ENCODE data around the gene CALN1. TPM values are rescaled to one million over a fixed set of nuclear protein-coding genes. Genes with fewer than 3 reads are reported as not detected.
"Not testable (repeated sequence)": the region's sequence is repeated elsewhere in the genome, so short reads cannot be mapped to it uniquely, and the experiment has no call there.

The CALN1 gene
- total RNA-seq: 1 to 10 TPM; 1.1 to 1.2 TPM

- H3K36me3 ChIP-seq; H3K27me3 ChIP-seq (replicated peaks; ENCODE audit: insufficient read depth); intact Hi-C loops (cut with DNase I); H3K9me3 ChIP-seq; H3K27ac ChIP-seq; DNase-seq (ENCODE audit: low spot score); H3K4me3 ChIP-seq; H3K4me1 ChIP-seq (replicated peaks): not testable (repeated sequence)
- 97% methylated on average over 21 of the region's 21 CpGs for WGBS
Measured at GRCh38 chr7:72412121-72412618, at the start of gene CALN1. CALN1 (minus strand) TSS chr7:72412338.

GRCh38 chr7:72453471-72453870 lies 41.3 kb upstream of the CALN1 start:
- no peak overlapping the region for H3K4me3 ChIP-seq

GRCh38 chr7:72447465-72448204 lies 35.5 kb upstream of the CALN1 start:
- 75% methylated on average over 17 of the region's 17 CpGs for WGBS
- no peak for DNase-seq (ENCODE audit: low spot score)
- Histone ChIP-seq H3K27ac (no peak overlapping the region), H3K36me3 (no peaks in the 10 kb centered on the region), H3K4me1 (replicated peaks) (peaks cover 2% of the 10 kb centered on the region), H3K27me3 (replicated peaks; ENCODE audit: insufficient read depth) (peaks cover 2% of the 10 kb centered on the region), H3K4me3 (no peak overlapping the region), H3K9me3 (no peaks in the 10 kb centered on the region)
- intact Hi-C loops (cut with DNase I): no loop called here
- TF ChIP-seq POLR2AphosphoS5 (IDR thresholded peaks at IDR 0.05): no peak
- no peak for TF ChIP-seq POLR2A (IDR thresholded peaks at IDR 0.05)
- no peak for TF ChIP-seq CTCF (IDR thresholded peaks at IDR 0.05)

More at GRCh38 chr7:72453471-72453870, 41.3 kb upstream of the CALN1 start:
- intact Hi-C loops (cut with DNase I): no loop called here
- no peak for DNase-seq (ENCODE audit: low spot score)
- Histone ChIP-seq H3K4me1 (replicated peaks) (no peaks in the 10 kb centered on the region), H3K27ac (no peak overlapping the region), H3K9me3 (no peaks in the 10 kb centered on the region), H3K36me3 (no peaks in the 10 kb centered on the region), H3K27me3 (replicated peaks; ENCODE audit: insufficient read depth) (peaks cover 2% of the 10 kb centered on the region)
- 91% methylated on average over 1 of the region's 1 CpG for WGBS
- no peak for TF ChIP-seq CTCF (IDR thresholded peaks at IDR 0.05)
- TF ChIP-seq POLR2AphosphoS5 (IDR thresholded peaks at IDR 0.05): no peak
- no peak for TF ChIP-seq POLR2A (IDR thresholded peaks at IDR 0.05)

DNA sequence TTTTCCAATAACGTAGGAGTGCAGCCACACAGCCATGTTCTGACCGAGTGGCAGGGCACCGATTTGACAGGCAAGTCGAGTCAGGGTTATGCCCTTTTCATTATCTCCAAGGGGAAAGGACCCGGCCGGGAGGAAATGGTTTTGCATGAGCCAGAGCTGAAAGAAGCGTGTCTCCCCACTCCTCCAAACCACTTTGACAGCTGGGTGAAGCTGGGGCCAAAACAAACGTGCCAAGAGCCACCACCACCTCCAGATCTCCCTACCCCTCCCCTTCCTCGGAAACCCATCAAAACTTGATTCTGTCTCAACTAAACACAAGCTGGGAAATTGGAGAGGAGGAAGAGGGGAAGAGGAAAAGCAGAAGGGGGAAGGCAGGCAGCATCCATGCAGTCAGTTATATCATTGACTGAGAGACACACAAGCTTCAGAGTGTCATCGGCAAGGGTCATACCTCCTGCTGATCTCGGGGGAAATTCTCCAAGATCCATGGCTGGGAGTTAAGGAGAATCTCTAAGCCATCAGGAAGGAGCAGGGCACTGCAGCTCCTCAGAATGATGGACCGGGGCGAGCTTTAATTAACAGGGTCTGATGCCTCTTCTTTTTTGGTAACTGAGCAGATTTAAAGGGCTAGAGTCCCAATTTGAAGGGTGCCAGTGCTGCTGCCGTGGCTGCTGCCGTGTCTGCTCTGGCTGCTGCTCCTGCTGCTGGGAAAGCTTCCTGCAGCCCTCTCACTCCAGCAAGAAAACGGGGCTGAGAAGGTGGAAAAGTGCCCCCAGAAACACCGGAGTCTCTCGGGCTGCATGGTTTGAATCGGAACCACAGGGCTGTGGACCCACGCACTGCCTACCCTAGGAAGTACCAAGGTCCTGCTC lies 34.7 kb upstream of the CALN1 start:
- Histone ChIP-seq H3K4me1 (replicated peaks) (peaks cover 2% of the 10 kb centered on the region), H3K27ac (no peak overlapping the region), H3K4me3 (no peak overlapping the region), H3K27me3 (replicated peaks; ENCODE audit: insufficient read depth) (peaks cover 2% of the 10 kb centered on the region), H3K9me3 (no peaks in the 10 kb centered on the region), H3K36me3 (no peaks in the 10 kb centered on the region)
- 29% methylated on average over 20 of the region's 20 CpGs for WGBS
- TF ChIP-seq CTCF (IDR thresholded peaks at IDR 0.05): no peak
- TF ChIP-seq POLR2A (IDR thresholded peaks at IDR 0.05): no peak
- no peak for TF ChIP-seq POLR2AphosphoS5 (IDR thresholded peaks at IDR 0.05)
- no peak for DNase-seq (ENCODE audit: low spot score)
- intact Hi-C loops (cut with DNase I): no loop called here

- Histone ChIP-seq H3K27ac (no peak overlapping the region), H3K36me3 (no peaks in the 10 kb centered on the region), H3K4me3 (no peak overlapping the region), H3K9me3 (no peaks in the 10 kb centered on the region), H3K4me1 (replicated peaks) (peaks cover 2% of the 10 kb centered on the region), H3K27me3 (replicated peaks; ENCODE audit: insufficient read depth) (peaks cover 2% of the 10 kb centered on the region)
- WGBS: 38% methylated on average over 7 of the region's 7 CpGs
- DNase-seq (ENCODE audit: low spot score): no peak
- TF ChIP-seq POLR2AphosphoS5 (IDR thresholded peaks at IDR 0.05) (no peak), POLR2A (IDR thresholded peaks at IDR 0.05) (no peak), CTCF (IDR thresholded peaks at IDR 0.05) (no peak)
- intact Hi-C loops (cut with DNase I): no loop called here
Measured at GRCh38 chr7:72446131-72446530, 34.0 kb upstream of the CALN1 start.

Measured in prostate gland (tissue), 2 donors.